ENCODE results near the gene GIMD1.
A peak's percentile ranks its signal among the peaks of the same experiment; 100 is the strongest.

DNA sequence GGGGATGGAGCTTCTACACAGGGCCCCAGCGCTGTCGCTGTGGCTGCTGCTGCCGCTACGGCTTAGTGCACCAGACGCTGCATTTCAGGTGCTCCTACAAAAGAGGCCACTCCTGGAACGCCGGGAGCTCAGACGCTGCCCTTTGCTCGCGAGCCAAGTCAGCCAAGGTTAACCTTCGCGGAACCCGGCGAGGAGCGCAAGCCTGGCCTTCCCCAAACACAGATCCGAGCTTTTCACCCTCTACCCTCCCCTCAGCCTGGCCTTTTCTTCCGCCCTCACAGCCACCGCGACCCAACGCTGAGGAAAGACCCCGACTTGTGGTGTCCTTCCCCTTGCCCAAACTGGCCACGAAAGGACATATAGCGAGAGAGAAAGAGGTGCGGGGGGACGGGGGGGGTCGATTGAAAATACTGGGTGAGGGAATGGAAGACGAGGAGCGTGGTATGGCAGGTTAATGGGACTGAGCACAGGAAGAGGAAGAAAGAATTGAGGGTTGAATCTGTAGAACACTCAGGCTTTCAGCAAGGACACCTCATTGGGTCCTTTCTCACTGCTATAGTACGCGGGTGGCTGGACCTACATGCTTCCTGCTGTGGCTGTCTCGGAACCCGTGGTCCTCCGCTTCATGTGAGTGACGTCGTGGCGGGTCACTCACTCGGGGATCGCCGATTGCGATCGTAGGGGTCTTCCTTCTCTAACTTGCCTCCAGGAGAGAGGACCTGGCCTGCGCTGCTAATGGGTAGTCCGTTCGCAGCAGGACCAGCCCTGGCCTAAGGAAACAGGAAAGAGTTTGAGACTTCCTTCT lies 52.4 kb downstream of the GIMD1 start, which contains the start of the genes AIMP1 and TBCK:
- peak; percentile 44 for TF ChIP-seq POLR2A (IDR thresholded peaks at IDR 0.05; ENCODE audit: low read depth)
- TF ChIP-seq, protein P1, sequence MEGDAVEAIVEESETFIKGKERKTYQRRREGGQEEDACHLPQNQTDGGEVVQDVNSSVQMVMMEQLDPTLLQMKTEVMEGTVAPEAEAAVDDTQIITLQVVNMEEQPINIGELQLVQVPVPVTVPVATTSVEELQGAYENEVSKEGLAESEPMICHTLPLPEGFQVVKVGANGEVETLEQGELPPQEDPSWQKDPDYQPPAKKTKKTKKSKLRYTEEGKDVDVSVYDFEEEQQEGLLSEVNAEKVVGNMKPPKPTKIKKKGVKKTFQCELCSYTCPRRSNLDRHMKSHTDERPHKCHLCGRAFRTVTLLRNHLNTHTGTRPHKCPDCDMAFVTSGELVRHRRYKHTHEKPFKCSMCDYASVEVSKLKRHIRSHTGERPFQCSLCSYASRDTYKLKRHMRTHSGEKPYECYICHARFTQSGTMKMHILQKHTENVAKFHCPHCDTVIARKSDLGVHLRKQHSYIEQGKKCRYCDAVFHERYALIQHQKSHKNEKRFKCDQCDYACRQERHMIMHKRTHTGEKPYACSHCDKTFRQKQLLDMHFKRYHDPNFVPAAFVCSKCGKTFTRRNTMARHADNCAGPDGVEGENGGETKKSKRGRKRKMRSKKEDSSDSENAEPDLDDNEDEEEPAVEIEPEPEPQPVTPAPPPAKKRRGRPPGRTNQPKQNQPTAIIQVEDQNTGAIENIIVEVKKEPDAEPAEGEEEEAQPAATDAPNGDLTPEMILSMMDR (IDR thresholded peaks at IDR 0.05), result no peak
- TF ChIP-seq EP300 (IDR thresholded peaks at IDR 0.05), result no peak
- TF ChIP-seq POLR2AphosphoS5 (IDR thresholded peaks at IDR 0.05), result peak; percentile 68 to 92

Data from esophagus muscularis mucosa (tissue), 4 donors.